ENCODE data around the gene CACNA1H. TPM values are rescaled to one million over a fixed set of nuclear protein-coding genes. Genes with fewer than 3 reads are reported as not detected.

CACNA1H gene
- total and polyA plus RNA-seq, 2 of the 8 experiments (the other 6 are each of a cell fraction or from before 2014, with no cell fraction given) = 14.0 to 28.7 TPM

DNA sequence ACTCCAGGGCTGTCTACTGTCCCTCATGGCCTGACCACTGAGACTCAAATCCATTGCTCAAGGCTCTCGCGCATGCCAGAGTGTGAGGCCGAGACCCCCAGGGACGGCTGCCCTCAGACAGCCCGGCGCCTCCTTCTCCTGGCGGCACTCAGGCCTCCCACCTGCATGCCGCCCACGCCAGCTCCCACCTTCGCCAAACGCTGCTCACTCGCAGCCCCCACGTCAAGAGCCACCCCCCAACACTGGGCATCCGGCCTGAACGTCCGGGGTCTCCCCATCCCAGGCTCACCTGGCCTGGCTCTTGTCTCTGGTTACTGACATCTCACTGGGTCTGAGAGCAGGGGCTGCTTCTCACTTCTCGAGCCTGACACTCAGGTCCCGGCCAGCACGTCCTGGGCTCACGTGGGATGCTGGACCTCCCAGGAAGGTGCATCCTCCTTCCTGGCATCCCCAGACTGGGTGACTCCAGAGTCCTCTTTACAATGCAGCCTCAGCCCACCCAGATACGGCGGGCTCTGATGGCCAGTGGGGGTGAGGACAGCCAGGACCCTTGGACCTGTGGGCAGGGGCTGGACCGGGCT is 12.2 kb upstream of the CACNA1H start (continued):
- TF ChIP-seq, protein P1, sequence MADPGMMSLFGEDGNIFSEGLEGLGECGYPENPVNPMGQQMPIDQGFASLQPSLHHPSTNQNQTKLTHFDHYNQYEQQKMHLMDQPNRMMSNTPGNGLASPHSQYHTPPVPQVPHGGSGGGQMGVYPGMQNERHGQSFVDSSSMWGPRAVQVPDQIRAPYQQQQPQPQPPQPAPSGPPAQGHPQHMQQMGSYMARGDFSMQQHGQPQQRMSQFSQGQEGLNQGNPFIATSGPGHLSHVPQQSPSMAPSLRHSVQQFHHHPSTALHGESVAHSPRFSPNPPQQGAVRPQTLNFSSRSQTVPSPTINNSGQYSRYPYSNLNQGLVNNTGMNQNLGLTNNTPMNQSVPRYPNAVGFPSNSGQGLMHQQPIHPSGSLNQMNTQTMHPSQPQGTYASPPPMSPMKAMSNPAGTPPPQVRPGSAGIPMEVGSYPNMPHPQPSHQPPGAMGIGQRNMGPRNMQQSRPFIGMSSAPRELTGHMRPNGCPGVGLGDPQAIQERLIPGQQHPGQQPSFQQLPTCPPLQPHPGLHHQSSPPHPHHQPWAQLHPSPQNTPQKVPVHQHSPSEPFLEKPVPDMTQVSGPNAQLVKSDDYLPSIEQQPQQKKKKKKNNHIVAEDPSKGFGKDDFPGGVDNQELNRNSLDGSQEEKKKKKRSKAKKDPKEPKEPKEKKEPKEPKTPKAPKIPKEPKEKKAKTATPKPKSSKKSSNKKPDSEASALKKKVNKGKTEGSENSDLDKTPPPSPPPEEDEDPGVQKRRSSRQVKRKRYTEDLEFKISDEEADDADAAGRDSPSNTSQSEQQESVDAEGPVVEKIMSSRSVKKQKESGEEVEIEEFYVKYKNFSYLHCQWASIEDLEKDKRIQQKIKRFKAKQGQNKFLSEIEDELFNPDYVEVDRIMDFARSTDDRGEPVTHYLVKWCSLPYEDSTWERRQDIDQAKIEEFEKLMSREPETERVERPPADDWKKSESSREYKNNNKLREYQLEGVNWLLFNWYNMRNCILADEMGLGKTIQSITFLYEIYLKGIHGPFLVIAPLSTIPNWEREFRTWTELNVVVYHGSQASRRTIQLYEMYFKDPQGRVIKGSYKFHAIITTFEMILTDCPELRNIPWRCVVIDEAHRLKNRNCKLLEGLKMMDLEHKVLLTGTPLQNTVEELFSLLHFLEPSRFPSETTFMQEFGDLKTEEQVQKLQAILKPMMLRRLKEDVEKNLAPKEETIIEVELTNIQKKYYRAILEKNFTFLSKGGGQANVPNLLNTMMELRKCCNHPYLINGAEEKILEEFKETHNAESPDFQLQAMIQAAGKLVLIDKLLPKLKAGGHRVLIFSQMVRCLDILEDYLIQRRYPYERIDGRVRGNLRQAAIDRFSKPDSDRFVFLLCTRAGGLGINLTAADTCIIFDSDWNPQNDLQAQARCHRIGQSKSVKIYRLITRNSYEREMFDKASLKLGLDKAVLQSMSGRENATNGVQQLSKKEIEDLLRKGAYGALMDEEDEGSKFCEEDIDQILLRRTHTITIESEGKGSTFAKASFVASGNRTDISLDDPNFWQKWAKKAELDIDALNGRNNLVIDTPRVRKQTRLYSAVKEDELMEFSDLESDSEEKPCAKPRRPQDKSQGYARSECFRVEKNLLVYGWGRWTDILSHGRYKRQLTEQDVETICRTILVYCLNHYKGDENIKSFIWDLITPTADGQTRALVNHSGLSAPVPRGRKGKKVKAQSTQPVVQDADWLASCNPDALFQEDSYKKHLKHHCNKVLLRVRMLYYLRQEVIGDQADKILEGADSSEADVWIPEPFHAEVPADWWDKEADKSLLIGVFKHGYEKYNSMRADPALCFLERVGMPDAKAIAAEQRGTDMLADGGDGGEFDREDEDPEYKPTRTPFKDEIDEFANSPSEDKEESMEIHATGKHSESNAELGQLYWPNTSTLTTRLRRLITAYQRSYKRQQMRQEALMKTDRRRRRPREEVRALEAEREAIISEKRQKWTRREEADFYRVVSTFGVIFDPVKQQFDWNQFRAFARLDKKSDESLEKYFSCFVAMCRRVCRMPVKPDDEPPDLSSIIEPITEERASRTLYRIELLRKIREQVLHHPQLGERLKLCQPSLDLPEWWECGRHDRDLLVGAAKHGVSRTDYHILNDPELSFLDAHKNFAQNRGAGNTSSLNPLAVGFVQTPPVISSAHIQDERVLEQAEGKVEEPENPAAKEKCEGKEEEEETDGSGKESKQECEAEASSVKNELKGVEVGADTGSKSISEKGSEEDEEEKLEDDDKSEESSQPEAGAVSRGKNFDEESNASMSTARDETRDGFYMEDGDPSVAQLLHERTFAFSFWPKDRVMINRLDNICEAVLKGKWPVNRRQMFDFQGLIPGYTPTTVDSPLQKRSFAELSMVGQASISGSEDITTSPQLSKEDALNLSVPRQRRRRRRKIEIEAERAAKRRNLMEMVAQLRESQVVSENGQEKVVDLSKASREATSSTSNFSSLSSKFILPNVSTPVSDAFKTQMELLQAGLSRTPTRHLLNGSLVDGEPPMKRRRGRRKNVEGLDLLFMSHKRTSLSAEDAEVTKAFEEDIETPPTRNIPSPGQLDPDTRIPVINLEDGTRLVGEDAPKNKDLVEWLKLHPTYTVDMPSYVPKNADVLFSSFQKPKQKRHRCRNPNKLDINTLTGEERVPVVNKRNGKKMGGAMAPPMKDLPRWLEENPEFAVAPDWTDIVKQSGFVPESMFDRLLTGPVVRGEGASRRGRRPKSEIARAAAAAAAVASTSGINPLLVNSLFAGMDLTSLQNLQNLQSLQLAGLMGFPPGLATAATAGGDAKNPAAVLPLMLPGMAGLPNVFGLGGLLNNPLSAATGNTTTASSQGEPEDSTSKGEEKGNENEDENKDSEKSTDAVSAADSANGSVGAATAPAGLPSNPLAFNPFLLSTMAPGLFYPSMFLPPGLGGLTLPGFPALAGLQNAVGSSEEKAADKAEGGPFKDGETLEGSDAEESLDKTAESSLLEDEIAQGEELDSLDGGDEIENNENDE (IDR thresholded peaks at IDR 0.05; ENCODE audit: insufficient replicate concordance, low read length) = no peak
- TF ChIP-seq HDAC6 (IDR thresholded peaks at IDR 0.05; ENCODE audit: low read depth, low read length) (no peak), CBX8 (IDR thresholded peaks at IDR 0.05; ENCODE audit: borderline replicate concordance, low read depth, low read length) (no peak), EGR1 (IDR thresholded peaks at IDR 0.05; ENCODE audit: borderline replicate concordance, low read depth, low read length) (no peak), CEBPB (IDR thresholded peaks at IDR 0.05; ENCODE audit: low read depth, low read length) (no peak), CBX5 (IDR thresholded peaks at IDR 0.05; ENCODE audit: low read depth, low read length) (no peak), CTCF (IDR thresholded peaks at IDR 0.05; ENCODE audit: control extremely low read depth in 1 of 3, insufficient read depth in 1 of 3, low read depth in 1 of 3, low read length in 3 of 3) (no peak), RFX5 (IDR thresholded peaks at IDR 0.05; ENCODE audit: borderline replicate concordance, low read depth, low read length) (no peak)
